Upper lobe of left lung (tissue), 6 donors: ENCODE measurements around the gene MEIS1. TPM values are rescaled to one million over a fixed set of nuclear protein-coding genes. Genes with fewer than 3 reads are reported as not detected.

Experiments
- ATAC-seq, 2 donors: fragments of 200-7000 bp; cut with Tn5 transposase; one replicate each; pipeline ENCODE4 v1.9.1; 2022; ENCODE audit warnings: mild to moderate bottlenecking in 2 of 2, moderate library complexity in 2 of 2; ENCODE audit not compliant: low FRiP score in 2 of 2
- DNase-seq, 2 donors: peaks; one replicate each; pipeline ENCODE4 v3.0.0-alpha.2; 2019 to 2020
- H3K27ac ChIP-seq, 4 donors: fragments of 200-600 bp; sonication (generic); one replicate each; pipeline ENCODE4 v1.5.1; 2016 to 2019
- H3K27me3 ChIP-seq, 4 donors: fragments of 200-600 bp; sonication (generic); one replicate each; pipeline ENCODE4 v1.5.1; 2017 to 2019
- H3K36me3 ChIP-seq, 4 donors: fragments of 200-600 bp; sonication (generic); one replicate each; pipeline ENCODE4 v1.5.1; 2016 to 2019
- H3K4me1 ChIP-seq, 4 donors: fragments of 200-600 bp; sonication (generic); one replicate each; pipeline ENCODE4 v1.5.1; 2018 to 2019
- H3K4me3 ChIP-seq, 4 donors: fragments of 200-600 bp; sonication (generic); one replicate each; pipeline ENCODE4 v1.5.1; 2017 to 2019; ENCODE audit warnings: mild to moderate bottlenecking in 2 of 4, moderate library complexity in 1 of 4
- H3K9me3 ChIP-seq, 4 donors: fragments of 200-600 bp; sonication (generic); one replicate each; pipeline ENCODE4 v1.5.1; 2018 to 2019
- EP300 ChIP-seq, 4 donors: sonication (generic); formaldehyde crosslinking; IDR thresholded peaks; one replicate each; pipeline ENCODE4 v1.5.1; 2017; ENCODE audit warnings: antibody characterized with exemption in 4 of 4, control low read depth in 2 of 4
- POLR2A ChIP-seq, 4 donors: fragments of 450-650 bp; IDR thresholded peaks; one replicate each; pipeline ENCODE4 v1.5.1; 2016 to 2017; ENCODE audit warnings: antibody characterized with exemption in 4 of 4, mild to moderate bottlenecking in 2 of 4
- POLR2AphosphoS5 ChIP-seq, 2 donors: sonication (generic); formaldehyde crosslinking; IDR thresholded peaks; one replicate each; pipeline ENCODE4 v1.5.1; 2017; ENCODE audit warnings: antibody characterized with exemption in 2 of 2
- WGBS, 2 donors: methylation state at CpG; one replicate each; pipeline ENCODE4 v1.1.5; 2017 to 2018; 5-methylcytosine and 5-hydroxymethylcytosine counted together
- total RNA-seq, 6 donors: library from RNA; depleted of rRNA in 4 of 6; stranded (reverse); fragments of >200 nt in 4 of 6; gene quantifications; one replicate each; pipeline versions ENCODE4 v1.1.0 to v1.2.1, GENCODE V29; 2016 to 2021
- TF ChIP-seq, protein P1 (sequence below), 6 experiments: fragments of 450-650 bp in 4 of 6; fragments of 200-600 bp in 2 of 6; sonication (generic) in 2 of 6; IDR thresholded peaks; one replicate each; pipeline ENCODE4 v1.5.1; 2016 to 2019; ENCODE audit warnings: antibody characterized with exemption in 6 of 6
- donor health status: DM: no; HTN: no; CAD: no; lungs with moderate emphysema.
- donor health status: DM: no; HTN: yes; CAD: no; lungs with severe emphysema.

MEIS1 gene
- total RNA-seq, 6 donors from 2014 or later, result 23.1 to 43.9 (median 30.0) TPM

DNA sequence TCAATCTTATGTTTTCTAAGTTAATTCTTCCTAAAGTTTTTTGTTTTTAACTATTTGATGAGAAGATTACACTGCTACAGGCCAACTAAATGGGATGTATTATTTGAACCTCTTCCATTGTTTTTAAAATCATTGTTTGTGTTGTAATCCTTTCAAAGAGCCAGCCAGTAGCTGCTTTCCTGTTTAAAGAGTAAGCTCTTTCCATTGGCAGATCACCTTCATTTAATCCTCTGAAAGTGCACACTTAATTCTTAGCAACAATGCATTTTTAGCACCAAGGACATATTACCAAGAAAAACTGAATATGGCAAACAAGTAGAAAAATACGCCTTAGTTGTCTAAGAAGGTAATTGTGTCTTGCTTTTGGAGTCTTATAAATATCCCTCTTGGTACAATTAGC is 54.0 kb downstream of the MEIS1 start:
- TF ChIP-seq POLR2AphosphoS5 (IDR thresholded peaks at IDR 0.05) (no peak), EP300 (IDR thresholded peaks at IDR 0.05) (no peak), POLR2A (IDR thresholded peaks at IDR 0.05) (no peak)
- TF ChIP-seq, protein P1, sequence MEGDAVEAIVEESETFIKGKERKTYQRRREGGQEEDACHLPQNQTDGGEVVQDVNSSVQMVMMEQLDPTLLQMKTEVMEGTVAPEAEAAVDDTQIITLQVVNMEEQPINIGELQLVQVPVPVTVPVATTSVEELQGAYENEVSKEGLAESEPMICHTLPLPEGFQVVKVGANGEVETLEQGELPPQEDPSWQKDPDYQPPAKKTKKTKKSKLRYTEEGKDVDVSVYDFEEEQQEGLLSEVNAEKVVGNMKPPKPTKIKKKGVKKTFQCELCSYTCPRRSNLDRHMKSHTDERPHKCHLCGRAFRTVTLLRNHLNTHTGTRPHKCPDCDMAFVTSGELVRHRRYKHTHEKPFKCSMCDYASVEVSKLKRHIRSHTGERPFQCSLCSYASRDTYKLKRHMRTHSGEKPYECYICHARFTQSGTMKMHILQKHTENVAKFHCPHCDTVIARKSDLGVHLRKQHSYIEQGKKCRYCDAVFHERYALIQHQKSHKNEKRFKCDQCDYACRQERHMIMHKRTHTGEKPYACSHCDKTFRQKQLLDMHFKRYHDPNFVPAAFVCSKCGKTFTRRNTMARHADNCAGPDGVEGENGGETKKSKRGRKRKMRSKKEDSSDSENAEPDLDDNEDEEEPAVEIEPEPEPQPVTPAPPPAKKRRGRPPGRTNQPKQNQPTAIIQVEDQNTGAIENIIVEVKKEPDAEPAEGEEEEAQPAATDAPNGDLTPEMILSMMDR (IDR thresholded peaks at IDR 0.05), result no peak
- no peaks in the 10 kb centered on the region for H3K27me3 ChIP-seq
- H3K9me3 ChIP-seq, result no peaks in the 10 kb centered on the region
- DNase-seq, result no peak
- no peak for ATAC-seq
- 38 to 43% methylated on average over 1 of the region's 1 CpG for whole genome bisulfite sequencing, 2 donors
- H3K36me3 ChIP-seq, result no peaks in the 10 kb centered on the region
- H3K27ac ChIP-seq, result peak overlapping the region in 2 of 4 donors; percentile 18 to 48
- peaks cover 27 to 49% (median 41%) of the 10 kb centered on the region in 4 donors for H3K4me1 ChIP-seq
- H3K4me3 ChIP-seq, result no peak overlapping the region

DNA sequence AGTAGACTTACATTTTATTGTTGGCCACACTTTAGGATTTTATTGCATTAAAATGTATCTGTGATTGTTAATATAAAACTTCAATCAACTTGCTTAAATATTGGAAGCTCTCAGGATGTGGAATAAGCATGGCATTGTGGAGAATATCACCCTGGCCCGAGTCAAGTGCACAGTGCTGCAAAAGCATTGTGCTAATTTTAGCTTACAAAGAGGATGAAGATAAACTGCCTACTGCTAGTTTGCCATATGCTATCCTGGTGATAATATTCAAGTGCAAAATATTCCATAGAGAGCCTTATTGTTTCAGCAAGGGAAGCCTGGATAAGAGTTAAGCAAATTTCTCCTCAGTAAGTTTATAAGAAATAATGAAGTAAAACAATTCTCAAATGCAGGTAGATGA is 54.5 kb downstream of the MEIS1 start:
- TF ChIP-seq POLR2AphosphoS5 (IDR thresholded peaks at IDR 0.05), result no peak
- TF ChIP-seq, protein P1 (IDR thresholded peaks at IDR 0.05), result no peak
- TF ChIP-seq EP300 (IDR thresholded peaks at IDR 0.05), result no peak
- TF ChIP-seq POLR2A (IDR thresholded peaks at IDR 0.05), result no peak
- H3K27ac ChIP-seq, result peak overlapping the region in 2 of 4 donors; percentile 5 to 48
- no peak for ATAC-seq
- WGBS, 2 donors, result 6 to 8% methylated on average over 1 of the region's 1 CpG
- H3K27me3 ChIP-seq, result no peaks in the 10 kb centered on the region
- no peak overlapping the region for H3K4me3 ChIP-seq
- peaks cover 29 to 51% (median 45%) of the 10 kb centered on the region in 4 donors for H3K4me1 ChIP-seq
- H3K36me3 ChIP-seq, result no peaks in the 10 kb centered on the region
- no peak for DNase-seq
- no peaks in the 10 kb centered on the region for H3K9me3 ChIP-seq

DNA sequence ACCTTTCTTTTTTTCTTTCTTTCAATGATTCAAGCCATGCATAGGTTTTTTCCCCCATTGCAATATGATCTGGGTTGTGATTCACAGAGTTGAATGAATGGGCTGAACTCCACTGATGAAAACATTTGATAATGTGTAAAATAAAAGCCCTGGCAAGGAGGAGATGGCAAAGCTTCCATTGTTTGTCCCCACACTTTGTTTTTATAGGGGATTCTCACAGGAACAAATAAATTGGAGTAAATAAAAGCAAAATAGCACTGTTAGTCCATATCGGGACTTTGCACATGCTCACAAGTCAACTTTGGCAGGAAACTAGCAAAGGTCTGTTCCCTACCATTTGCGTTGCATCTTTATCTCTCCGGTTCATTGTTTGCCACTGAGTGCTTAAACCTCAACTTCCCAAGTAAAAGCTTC is 55.7 kb downstream of the MEIS1 start:
- WGBS, 2 donors, result 31 to 40% methylated on average over 3 of the region's 3 CpGs

DNA sequence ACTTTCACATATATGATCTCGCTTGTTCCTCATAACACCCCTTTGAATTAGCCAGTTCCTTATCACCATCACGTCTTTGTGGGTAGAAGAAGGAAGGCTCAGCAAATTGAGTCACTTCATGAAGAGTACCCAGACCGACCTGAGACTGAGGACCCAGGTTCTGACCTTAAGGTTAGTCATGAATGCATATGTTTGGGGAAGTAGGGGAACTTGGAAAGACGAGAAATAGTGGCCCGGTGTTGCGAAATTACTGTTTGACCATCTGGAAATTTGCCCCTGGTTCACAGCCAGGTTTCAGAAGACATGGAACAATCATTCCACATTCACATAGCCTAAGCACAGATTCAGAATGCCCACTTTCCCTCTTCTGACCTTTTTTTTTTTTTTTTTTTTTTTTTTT is 59.8 kb downstream of the MEIS1 start:
- peak in 1 of 2 donors; percentile 62 for ATAC-seq
- peak in 1 of 2 donors; percentile 68 for DNase-seq
- WGBS, 2 donors, result 29 to 31% methylated on average over 6 of the region's 6 CpGs
- H3K27me3 ChIP-seq, result no peaks in the 10 kb centered on the region
- H3K36me3 ChIP-seq, result peaks cover 0 to 3% (median 0%) of the 10 kb centered on the region in 4 donors
- H3K27ac ChIP-seq, result peak overlapping the region; percentile 8 to 78 (median 44)
- no peak for TF ChIP-seq EP300 (IDR thresholded peaks at IDR 0.05)
- TF ChIP-seq POLR2A (IDR thresholded peaks at IDR 0.05), result no peak
- TF ChIP-seq POLR2AphosphoS5 (IDR thresholded peaks at IDR 0.05), result peak; percentile 34 to 42
- TF ChIP-seq, protein P1 (IDR thresholded peaks at IDR 0.05), result no peak
- H3K9me3 ChIP-seq, result no peaks in the 10 kb centered on the region
- no peak overlapping the region for H3K4me3 ChIP-seq
- peaks cover 43 to 71% (median 58%) of the 10 kb centered on the region in 4 donors for H3K4me1 ChIP-seq

More for the DNA sequence above, 55.7 kb downstream of the MEIS1 start:
- Histone ChIP-seq H3K4me3 (no peak overlapping the region), H3K9me3 (no peaks in the 10 kb centered on the region), H3K27me3 (no peaks in the 10 kb centered on the region), H3K27ac (peak overlapping the region in 3 of 4 donors; percentile 3 to 78 (median 5)), H3K36me3 (no peaks in the 10 kb centered on the region), H3K4me1 (peaks cover 39 to 58% (median 57%) of the 10 kb centered on the region in 4 donors)
- no peak for ATAC-seq
- TF ChIP-seq POLR2A (IDR thresholded peaks at IDR 0.05) (no peak), EP300 (IDR thresholded peaks at IDR 0.05) (peak in 1 of 4 donors; percentile 68), POLR2AphosphoS5 (IDR thresholded peaks at IDR 0.05) (peak in 1 of 2 donors; percentile 56)
- TF ChIP-seq, protein P1 (IDR thresholded peaks at IDR 0.05), result no peak
- DNase-seq, result no peak
